Psoas muscle (tissue), 8 donors: Measurements from ENCODE around the gene LHPP. TPM values are rescaled to one million over a fixed set of nuclear protein-coding genes. Genes with fewer than 3 reads are reported as not detected.

Experiments used
- ATAC-seq, 4 donors: fragments of 200-7000 bp; cut with Tn5 transposase; one replicate each; pipeline ENCODE4 v1.9.1; 2020; ENCODE audit warnings: moderate library complexity in 3 of 4, mild to moderate bottlenecking in 2 of 4
- DNase-seq, 2 donors: peaks; one replicate each; pipeline ENCODE4 v3.0.0-alpha.2; 2020
- H3K27ac ChIP-seq: fragments of 200-600 bp; one replicate; pipeline ENCODE4 v1.8.0; 2022
- H3K27me3 ChIP-seq, 3 donors: fragments of 200-600 bp in 1 of 3; one replicate each; pipeline versions ENCODE4 v1.6.1 to v1.8.0; 2013 to 2022; ENCODE audit warnings: low read length in 2 of 3, mild to moderate bottlenecking in 2 of 3, moderate library complexity in 1 of 3; ENCODE audit not compliant: insufficient read depth in 3 of 3
- H3K36me3 ChIP-seq, 2 donors: fragments of 200-600 bp in 1 of 2; one replicate each; pipeline versions ENCODE4 v1.6.1 to v1.8.0; 2013 to 2022; ENCODE audit warnings: low read depth in 1 of 2, mild to moderate bottlenecking in 1 of 2, moderate library complexity in 1 of 2; ENCODE audit not compliant: insufficient read depth in 1 of 2
- H3K4me1 ChIP-seq: fragments of 200-600 bp; one replicate; pipeline ENCODE4 v1.8.0; 2022
- H3K4me3 ChIP-seq: fragments of 200-600 bp; one replicate; pipeline ENCODE4 v1.8.0; 2022; ENCODE audit warnings: mild to moderate bottlenecking
- H3K9me3 ChIP-seq: fragments of 200-600 bp; one replicate; pipeline ENCODE4 v1.8.0; 2022
- WGBS, 3 donors: extraction: QIAGEN DNeasy Blood & Tissue Kit; methylation state at CpG; one replicate each; pipeline versions ENCODE4 v1.1.6 to v1.1.7; 2013; 5-methylcytosine and 5-hydroxymethylcytosine counted together
- intact Hi-C, 2 donors: fragments of 100-400 bp; cut with DNase I; formaldehyde crosslinking; loops; one replicate each; pipeline versions ENCODE4 v1.11.0 to v1.14.2; 2022
- polyA plus RNA-seq, 3 donors: library from polyadenylated mRNA; stranded (reverse); fragments of 200-250 nt; gene quantifications; one replicate each; pipeline ENCODE4 v1.2.3, GENCODE V29; 2013
- total RNA-seq, 4 donors: library from RNA; stranded (reverse); fragmentation: NEBNext Ultra II Directional in 2 of 4; extraction: Animal tissue kit (Norgen Biotek cat#: 25700) in 2 of 4; gene quantifications; one replicate each; pipeline versions ENCODE4 v1.2.1 to v1.2.4, GENCODE V29; 2021 to 2023
- TF ChIP-seq, protein P1 (sequence below): fragments of 200-600 bp; IDR thresholded peaks from one replicate; pipeline ENCODE4 v1.8.0; 2022; ENCODE audit warnings: antibody characterized with exemption
- donor health status: healthy with polysubstance abuse.
- donor health status: DM: no; HTN: no; CAD: no; lungs with moderate emphysema.
- donor health status: Bipolar disorder and iron deficiency.
- donor health status: healthy.
- donor health status: DM: yes; HTN: yes; CAD: no.
- donor health status: DM: no; HTN: no; CAD: no.
- donor health status: DM: no; HTN: no; CAD: no.
- donor health status: DM: yes; HTN: yes; CAD: no.

LHPP gene
- total and polyA plus RNA-seq, 7 donors = 4.7 to 12.8 (median 6.1) TPM

DNA sequence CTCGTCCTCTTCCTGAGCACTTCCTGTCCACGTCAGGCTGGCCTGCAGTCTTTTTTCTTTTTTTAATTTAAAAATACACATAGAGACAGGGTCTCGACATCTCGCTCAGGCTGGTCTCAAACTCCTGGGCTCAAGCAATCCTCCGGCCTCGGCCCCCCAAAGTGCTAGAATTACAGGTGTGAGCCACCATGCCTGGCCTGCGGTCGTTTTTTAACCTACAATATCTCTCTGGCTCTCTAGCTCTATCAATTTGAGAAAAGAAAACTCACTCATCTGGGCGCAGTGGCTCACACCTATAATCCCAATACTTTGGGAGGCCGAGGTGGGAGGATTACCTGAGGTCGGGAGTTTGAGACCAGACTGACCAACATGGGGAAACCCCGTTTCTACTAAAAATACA lies 38.9 kb upstream of the LHPP start:
- no peak for DNase-seq

DNA sequence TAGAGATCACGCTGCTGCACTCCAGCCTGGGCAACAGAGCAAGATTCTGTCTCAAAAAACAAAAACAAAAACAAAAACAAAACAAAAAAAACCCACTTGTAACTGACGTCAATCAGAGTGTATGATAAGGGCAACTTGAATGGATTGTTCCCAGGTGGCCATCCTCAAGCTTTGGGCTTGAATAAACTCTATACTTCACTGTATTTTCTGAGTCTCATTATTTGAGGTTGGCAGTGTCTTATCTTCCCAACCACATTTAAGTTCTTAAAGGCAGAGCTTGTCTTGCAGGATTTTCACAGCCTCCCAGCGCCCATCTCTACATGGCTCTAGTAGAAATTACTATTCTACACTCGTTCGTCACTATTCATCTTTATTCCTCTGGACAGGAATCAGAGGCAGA lies 37.8 kb upstream of the LHPP start:
- intact Hi-C loops = loop anchor here in 1 of 2 donors (5.0 kb wide), 1 partner anchor 93 kb away; no protein-coding TSS in a partner anchor
- H3K27ac ChIP-seq = no peak overlapping the region
- WGBS, 3 donors = 79 to 91% (median 85%) methylated on average over 5 of the region's 5 CpGs
- no peak overlapping the region for H3K4me3 ChIP-seq
- H3K27me3 ChIP-seq = peaks cover 0 to 6% (median 0%) of the 10 kb centered on the region in 3 donors
- no peaks in the 10 kb centered on the region for H3K36me3 ChIP-seq
- H3K4me1 ChIP-seq = no peaks in the 10 kb centered on the region
- ATAC-seq = no peak
- H3K9me3 ChIP-seq = no peaks in the 10 kb centered on the region
- TF ChIP-seq, protein P1, sequence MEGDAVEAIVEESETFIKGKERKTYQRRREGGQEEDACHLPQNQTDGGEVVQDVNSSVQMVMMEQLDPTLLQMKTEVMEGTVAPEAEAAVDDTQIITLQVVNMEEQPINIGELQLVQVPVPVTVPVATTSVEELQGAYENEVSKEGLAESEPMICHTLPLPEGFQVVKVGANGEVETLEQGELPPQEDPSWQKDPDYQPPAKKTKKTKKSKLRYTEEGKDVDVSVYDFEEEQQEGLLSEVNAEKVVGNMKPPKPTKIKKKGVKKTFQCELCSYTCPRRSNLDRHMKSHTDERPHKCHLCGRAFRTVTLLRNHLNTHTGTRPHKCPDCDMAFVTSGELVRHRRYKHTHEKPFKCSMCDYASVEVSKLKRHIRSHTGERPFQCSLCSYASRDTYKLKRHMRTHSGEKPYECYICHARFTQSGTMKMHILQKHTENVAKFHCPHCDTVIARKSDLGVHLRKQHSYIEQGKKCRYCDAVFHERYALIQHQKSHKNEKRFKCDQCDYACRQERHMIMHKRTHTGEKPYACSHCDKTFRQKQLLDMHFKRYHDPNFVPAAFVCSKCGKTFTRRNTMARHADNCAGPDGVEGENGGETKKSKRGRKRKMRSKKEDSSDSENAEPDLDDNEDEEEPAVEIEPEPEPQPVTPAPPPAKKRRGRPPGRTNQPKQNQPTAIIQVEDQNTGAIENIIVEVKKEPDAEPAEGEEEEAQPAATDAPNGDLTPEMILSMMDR = no peak
- no peak for DNase-seq

More for the DNA sequence above, 38.9 kb upstream of the LHPP start:
- no peak overlapping the region for H3K4me3 ChIP-seq
- TF ChIP-seq, protein P1 = no peak
- H3K9me3 ChIP-seq = no peaks in the 10 kb centered on the region
- ATAC-seq = no peak
- WGBS, 3 donors = 82 to 85% (median 85%) methylated on average over 12 of the region's 12 CpGs
- no peaks in the 10 kb centered on the region for H3K36me3 ChIP-seq
- intact Hi-C loops = loop anchor here in 1 of 2 donors (5.0 kb wide), 1 partner anchor 95 kb away; no protein-coding TSS in a partner anchor
- H3K27ac ChIP-seq = no peak overlapping the region
- H3K27me3 ChIP-seq = peaks cover 0 to 3% (median 0%) of the 10 kb centered on the region in 3 donors
- no peaks in the 10 kb centered on the region for H3K4me1 ChIP-seq

DNA sequence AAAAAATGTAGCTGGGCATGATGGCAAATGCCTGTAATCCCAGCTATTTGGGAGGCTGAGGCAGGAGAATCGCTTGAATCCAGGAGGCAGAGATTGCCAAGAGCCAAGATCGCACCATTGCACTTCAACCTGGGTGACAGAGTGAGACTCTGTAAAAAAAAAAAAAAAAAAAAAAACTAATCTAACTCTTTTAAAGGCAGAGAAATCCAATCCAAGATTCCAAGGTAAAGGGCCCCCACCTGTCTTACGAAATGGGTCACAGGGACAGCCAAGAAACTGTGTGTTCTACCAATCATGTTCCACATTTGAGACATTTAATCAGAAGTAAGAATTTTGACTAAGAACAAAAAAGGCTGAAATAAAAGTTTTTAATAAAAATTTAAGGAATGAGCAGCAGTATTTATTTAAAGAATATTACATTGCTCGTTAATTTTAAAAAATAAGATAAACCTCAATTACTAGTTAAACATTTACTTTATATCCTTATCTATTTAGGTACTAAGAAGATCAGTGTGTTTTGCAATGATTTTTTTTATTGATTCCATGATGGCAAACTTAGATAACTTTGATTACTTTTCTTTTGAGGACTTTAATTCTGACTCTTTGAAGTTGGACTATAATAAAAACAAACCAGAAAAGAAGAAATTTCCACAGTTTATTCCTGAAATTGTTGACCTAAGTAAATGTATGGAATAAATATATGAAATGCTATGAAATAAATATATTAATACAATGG lies 36.2 kb upstream of the LHPP start:
- DNase-seq (no peak), ATAC-seq (no peak)
- H3K27ac ChIP-seq = no peak overlapping the region
- intact Hi-C loops = no loop called here
- WGBS, 3 donors = 87 to 90% (median 89%) methylated on average over 4 of the region's 4 CpGs
- no peaks in the 10 kb centered on the region for H3K36me3 ChIP-seq
- H3K4me3 ChIP-seq = no peak overlapping the region
- TF ChIP-seq, protein P1 = no peak
- H3K27me3 ChIP-seq = peaks cover 0 to 6% (median 0%) of the 10 kb centered on the region in 3 donors
- H3K4me1 ChIP-seq = no peaks in the 10 kb centered on the region
- H3K9me3 ChIP-seq = no peaks in the 10 kb centered on the region

DNA sequence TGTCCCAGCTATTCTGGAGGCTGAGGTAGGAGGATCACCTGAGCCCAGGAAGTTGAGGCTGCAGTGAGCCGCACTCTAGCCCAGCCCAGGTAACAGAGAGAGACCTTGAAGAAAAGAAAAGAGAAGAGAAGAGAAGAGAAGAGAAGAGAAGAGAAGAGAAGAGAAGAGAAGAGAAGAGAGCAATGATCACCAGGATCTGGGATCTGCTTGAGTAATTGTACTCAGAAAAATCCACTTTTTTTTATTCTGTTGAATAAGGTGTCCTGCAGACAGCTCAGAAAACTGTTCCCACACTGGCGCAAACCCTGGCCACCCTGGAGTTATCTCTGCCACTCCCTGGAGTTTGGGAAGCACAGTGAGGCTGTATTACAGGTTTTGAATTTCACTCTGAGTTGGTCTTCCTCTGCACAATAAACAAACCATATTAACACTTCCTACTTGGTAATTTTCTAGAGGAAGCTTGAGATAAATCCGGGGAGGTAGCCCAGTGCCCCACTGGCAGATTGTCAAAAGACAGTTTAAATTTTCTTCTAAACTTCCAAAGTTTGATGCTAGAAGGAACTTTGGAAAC lies 33.3 kb upstream of the LHPP start:
- Histone ChIP-seq H3K4me3 (no peak overlapping the region), H3K36me3 (no peaks in the 10 kb centered on the region), H3K4me1 (no peaks in the 10 kb centered on the region), H3K27ac (no peak overlapping the region), H3K9me3 (no peaks in the 10 kb centered on the region), H3K27me3 (peaks cover 0 to 6% (median 0%) of the 10 kb centered on the region in 3 donors)
- DNase-seq (no peak), ATAC-seq (no peak)
- intact Hi-C loops = no loop called here
- WGBS, 3 donors = 57 to 62% (median 59%) methylated on average over 3 of the region's 3 CpGs
- TF ChIP-seq, protein P1 = no peak
